Astrocyte (in vitro differentiated cells and primary cell): ENCODE measurements around the gene ATP12A.

Experiments
- CTCF ChIP-seq: IDR thresholded peaks from 2 replicates; pipeline ENCODE4 v1.5.1; 2011; ENCODE audit warnings: low read depth, mild to moderate bottlenecking, inconsistent platforms, low read length, moderate library complexity; ENCODE audit not compliant: insufficient read depth
- EZH2 ChIP-seq: IDR thresholded peaks from 2 replicates; pipeline ENCODE4 v1.6.1; 2012; ENCODE audit warnings: mild to moderate bottlenecking, low read length, inconsistent platforms; ENCODE audit not compliant: insufficient read depth

GRCh38 chr13:24644036-24644435 is 36.2 kb upstream of the ATP12A start:
- TF ChIP-seq CTCF = no peak
- no peak for TF ChIP-seq EZH2
